AG04450 (cell line): ENCODE measurements around the gene GAPDHS. TPM values are rescaled to one million over a fixed set of nuclear protein-coding genes. Genes with fewer than 3 reads are reported as not detected.

Source experiments
- CTCF ChIA-PET: fragments of 300-600, 350-600 bp; formaldehyde crosslinking; extraction: SDS; loops from one replicate; lab custom pipeline; 2022; ENCODE audit warnings: antibody characterized with exemption, inconsistent platforms; lab: Charles Lee
- POLR2A ChIA-PET: fragments of 350-600 bp; formaldehyde crosslinking; extraction: SDS; loops from one replicate; lab custom pipeline; 2021; ENCODE audit warnings: antibody characterized with exemption, inconsistent platforms; lab: Yijun Ruan, JAX
- DNase-seq: peaks from one replicate; pipeline ENCODE4 v3.0.0-alpha.2; 2011; ENCODE audit warnings: low read depth, low spot score
- H3K27ac ChIP-seq: one replicate; pipeline ENCODE4 v1.5.1; 2012; ENCODE audit warnings: low read depth, low read length, control low read depth
- H3K27me3 ChIP-seq: one replicate; pipeline ENCODE4 v1.6.0; 2012; ENCODE audit warnings: low read length; ENCODE audit not compliant: control insufficient read depth, insufficient read depth
- H3K4me3 ChIP-seq: 2 replicates; pipeline ENCODE4 v1.5.1; 2011; ENCODE audit warnings: mild to moderate bottlenecking, low read depth, low read length, control low read depth
- H3K9me3 ChIP-seq: 2 replicates; pipeline ENCODE4 v1.5.1; 2012; ENCODE audit warnings: low read length; ENCODE audit not compliant: control insufficient read depth, insufficient read depth
- polyA plus RNA-seq: library from polyadenylated mRNA; depleted of rRNA; stranded (reverse); fragments of >200 nt; gene quantifications from 2 replicates; pipeline ENCODE4 v1.2.3, GENCODE V29; 2011
- TF ChIP-seq, protein P1 (sequence below): IDR thresholded peaks from 2 replicates; pipeline ENCODE4 v1.5.1; 2011; ENCODE audit warnings: low read depth, low read length, control low read depth, inconsistent platforms

The GAPDHS gene
- polyA plus RNA-seq, 1 experiment = not detected

DNA sequence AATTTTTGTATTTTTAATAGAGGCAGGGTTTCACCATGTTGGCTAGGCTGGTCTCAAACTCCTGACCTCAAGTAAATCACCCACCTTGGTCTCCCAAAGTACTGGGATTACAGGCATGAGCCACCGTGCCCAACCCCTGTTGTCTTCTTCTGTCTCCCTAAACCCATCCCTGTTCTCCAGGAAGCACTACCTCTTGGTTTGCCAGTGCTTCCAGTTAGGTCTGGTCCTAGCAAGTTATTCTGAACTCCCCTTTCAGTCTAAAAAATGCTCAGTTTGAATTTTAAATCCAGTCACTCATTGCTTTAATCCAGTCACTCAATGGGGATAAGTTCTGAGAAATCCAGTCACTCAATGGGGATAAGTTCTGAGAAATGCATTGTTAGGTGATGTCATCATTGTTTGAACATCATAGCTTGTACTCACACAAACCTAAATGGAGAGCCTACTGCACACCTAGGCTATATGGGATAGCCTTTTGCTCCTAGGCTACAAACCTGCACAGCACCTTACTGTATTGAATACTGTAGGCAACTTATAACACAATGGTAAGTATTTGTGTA lies 38.2 kb downstream of the GAPDHS start:
- ChIA-PET CTCF (no interaction called here), POLR2A (no interaction called here)
- no peak overlapping the region for H3K27ac ChIP-seq
- TF ChIP-seq, protein P1, sequence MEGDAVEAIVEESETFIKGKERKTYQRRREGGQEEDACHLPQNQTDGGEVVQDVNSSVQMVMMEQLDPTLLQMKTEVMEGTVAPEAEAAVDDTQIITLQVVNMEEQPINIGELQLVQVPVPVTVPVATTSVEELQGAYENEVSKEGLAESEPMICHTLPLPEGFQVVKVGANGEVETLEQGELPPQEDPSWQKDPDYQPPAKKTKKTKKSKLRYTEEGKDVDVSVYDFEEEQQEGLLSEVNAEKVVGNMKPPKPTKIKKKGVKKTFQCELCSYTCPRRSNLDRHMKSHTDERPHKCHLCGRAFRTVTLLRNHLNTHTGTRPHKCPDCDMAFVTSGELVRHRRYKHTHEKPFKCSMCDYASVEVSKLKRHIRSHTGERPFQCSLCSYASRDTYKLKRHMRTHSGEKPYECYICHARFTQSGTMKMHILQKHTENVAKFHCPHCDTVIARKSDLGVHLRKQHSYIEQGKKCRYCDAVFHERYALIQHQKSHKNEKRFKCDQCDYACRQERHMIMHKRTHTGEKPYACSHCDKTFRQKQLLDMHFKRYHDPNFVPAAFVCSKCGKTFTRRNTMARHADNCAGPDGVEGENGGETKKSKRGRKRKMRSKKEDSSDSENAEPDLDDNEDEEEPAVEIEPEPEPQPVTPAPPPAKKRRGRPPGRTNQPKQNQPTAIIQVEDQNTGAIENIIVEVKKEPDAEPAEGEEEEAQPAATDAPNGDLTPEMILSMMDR = no peak
- peaks cover 7% of the 10 kb centered on the region; the same call in 1 of the 2 replicates for H3K9me3 ChIP-seq
- H3K27me3 ChIP-seq = peaks cover 6% of the 10 kb centered on the region
- H3K4me3 ChIP-seq = no peak overlapping the region
- no peak for DNase-seq

DNA sequence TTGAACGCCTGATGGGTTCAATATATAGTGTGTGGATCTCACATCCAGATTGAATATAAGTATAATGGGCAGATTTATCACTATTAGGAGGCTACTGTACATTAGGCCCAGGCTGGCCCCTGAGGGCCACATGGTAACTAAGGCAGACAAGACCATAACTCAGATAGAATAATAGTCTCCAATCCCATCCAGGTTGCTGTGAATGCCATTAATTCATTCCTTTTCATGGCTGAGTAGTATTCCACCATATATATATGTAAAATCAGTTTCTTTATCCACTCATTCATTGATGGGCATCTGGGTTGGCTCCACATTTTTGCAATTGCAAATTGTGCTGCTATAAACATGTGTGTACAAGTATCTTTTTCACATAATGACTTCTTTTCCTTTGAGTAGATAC lies 44.7 kb downstream of the GAPDHS start:
- H3K4me3 ChIP-seq = no peak overlapping the region
- TF ChIP-seq, protein P1 = no peak
- H3K27ac ChIP-seq = no peak overlapping the region
- no peak for DNase-seq
- H3K27me3 ChIP-seq = no peaks in the 10 kb centered on the region
- peaks cover 17% of the 10 kb centered on the region; the same call in 1 of the 2 replicates for H3K9me3 ChIP-seq
- ChIA-PET CTCF (no interaction called here), POLR2A (no interaction called here)

DNA sequence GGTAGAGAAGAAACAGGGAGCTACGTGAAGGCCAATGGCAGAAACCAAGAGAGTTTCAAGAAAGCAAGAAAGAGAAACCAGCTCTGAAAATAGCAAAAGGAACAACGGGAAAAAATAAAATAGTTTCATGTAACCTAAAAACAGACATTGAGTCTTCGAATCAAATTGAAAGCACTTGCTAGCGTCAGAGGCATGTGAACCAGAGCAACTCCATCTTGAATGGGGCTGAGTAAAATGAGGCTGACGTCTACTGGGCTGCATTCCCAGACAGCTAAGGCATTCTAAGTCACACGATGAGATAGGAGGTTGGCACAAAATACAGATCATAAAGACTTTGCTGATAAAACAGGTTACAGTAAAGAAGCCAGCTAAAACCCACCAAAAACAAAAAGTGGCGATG lies 45.5 kb downstream of the GAPDHS start:
- H3K27ac ChIP-seq = no peak overlapping the region
- ChIA-PET CTCF (no interaction called here), POLR2A (no interaction called here)
- peaks cover 17% of the 10 kb centered on the region; the same call in 1 of the 2 replicates for H3K9me3 ChIP-seq
- TF ChIP-seq, protein P1 = no peak
- H3K27me3 ChIP-seq = no peaks in the 10 kb centered on the region
- no peak for DNase-seq
- no peak overlapping the region for H3K4me3 ChIP-seq

DNA sequence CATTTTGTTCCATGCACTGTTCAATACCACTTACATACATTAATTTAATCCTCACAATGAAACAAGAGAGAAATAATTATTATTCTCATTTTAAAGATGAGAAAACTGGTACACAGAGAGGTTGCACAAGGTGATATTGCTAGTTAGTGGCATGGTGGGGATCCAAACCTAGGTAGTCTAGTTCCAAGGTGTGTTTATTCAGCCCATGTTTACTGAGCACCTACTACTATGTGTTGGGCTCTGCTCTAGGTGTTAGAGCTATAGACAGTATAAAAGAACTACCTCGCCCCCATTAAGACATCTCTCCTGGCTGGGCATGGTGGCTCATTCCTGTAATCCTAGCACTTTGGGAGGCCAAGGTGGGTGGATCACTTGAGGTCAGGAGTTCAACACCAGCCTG lies 49.5 kb downstream of the GAPDHS start:
- H3K4me3 ChIP-seq = no peak overlapping the region
- TF ChIP-seq, protein P1 = no peak
- CTCF ChIA-PET = no interaction called here

DNA sequence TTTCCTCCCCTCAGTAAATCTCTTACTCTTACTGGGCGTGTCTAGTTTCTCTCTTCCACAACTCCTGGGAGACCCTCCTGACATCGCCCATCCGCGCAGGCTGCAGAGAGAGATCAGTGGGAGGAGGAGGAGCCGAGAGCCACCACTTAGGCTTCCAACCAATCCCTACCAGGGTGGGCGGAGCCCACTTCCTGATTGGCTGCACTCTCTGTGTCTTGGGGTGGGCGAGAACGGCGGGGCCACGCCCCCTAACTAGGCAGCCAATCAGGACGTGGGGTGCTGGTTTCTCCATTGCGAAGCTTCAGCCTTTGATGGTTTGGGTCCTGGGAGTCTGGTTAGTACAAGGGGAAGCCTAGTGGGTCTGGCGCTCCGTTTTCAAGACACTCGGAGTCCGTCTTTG lies 52.6 kb downstream of the GAPDHS start, which contains the start of gene PMIS2:
Gene PMIS2, plus strand, starts transcription at position 326 of the 400 bp plus-strand sequence. CDS start 87 bp downstream, outside the sequence.
- no peak for DNase-seq
- TF ChIP-seq, protein P1 = no peak
- no peak within 1 kb of the TSS for H3K4me3 ChIP-seq
- ChIA-PET CTCF (no interaction called here), POLR2A (no interaction called here)
- H3K27me3 ChIP-seq = no peaks in the 10 kb centered on the region
- peaks cover 7% of the 10 kb centered on the region; the same call in 1 of the 2 replicates for H3K9me3 ChIP-seq
- H3K27ac ChIP-seq = no peak within 1 kb of the TSS

More for the DNA sequence above, 49.5 kb downstream of the GAPDHS start:
- peaks cover 7% of the 10 kb centered on the region for H3K9me3 ChIP-seq
- no peaks in the 10 kb centered on the region for H3K27me3 ChIP-seq
- POLR2A ChIA-PET = no interaction called here
- DNase-seq = no peak
- no peak overlapping the region for H3K27ac ChIP-seq
